Panc1 (cell line): ENCODE data around the gene DOP1A. TPM values are rescaled to one million over a fixed set of nuclear protein-coding genes. Genes with fewer than 3 reads are reported as not detected.

Experiments
- ATAC-seq: fragments of 200-7000 bp; cut with Tn5 transposase; 2 replicates; pipeline ENCODE4 v1.9.1; 2020; ENCODE audit warnings: mild to moderate bottlenecking, moderate library complexity
- BruUV-seq: library from RNA; stranded (reverse); fragments of 400-500 nt; replicated peaks from 2 replicates; lab custom pipeline; 2021; lab: Mats Ljungman, UMichigan
- CTCF ChIA-PET: fragments of 300-600 bp; sonication (Branson Sonifier 250); formaldehyde crosslinking; loops from one replicate; lab custom pipeline; 2022; ENCODE audit warnings: antibody characterized with exemption; lab: Charles Lee
- POLR2A ChIA-PET: fragments of 300-600 bp; sonication (Branson Sonifier 250); formaldehyde crosslinking; loops from one replicate; lab custom pipeline; 2022; ENCODE audit warnings: antibody characterized with exemption; lab: Charles Lee
- DNase-seq: peaks from one replicate; pipeline ENCODE4 v3.0.0-alpha.2; 2010; ENCODE audit warnings: low read depth, low spot score
- H3K27ac ChIP-seq: 2 replicates; pipeline ENCODE4 v1.5.1; 2011; ENCODE audit warnings: mild to moderate bottlenecking, low read length, inconsistent platforms
- H3K27me3 ChIP-seq: fragments of 200-500 bp; sonication (Bioruptor generic); 2 replicates; pipeline ENCODE4 v1.6.0; 2014; ENCODE audit warnings: low read length, inconsistent platforms; ENCODE audit not compliant: control insufficient read depth, insufficient read depth
- H3K36me3 ChIP-seq: fragments of 200-500 bp; sonication (Bioruptor generic); 2 replicates; pipeline ENCODE4 v1.5.1; 2014; ENCODE audit warnings: inconsistent platforms, mild to moderate bottlenecking, low read length, moderate library complexity; ENCODE audit not compliant: control insufficient read depth, insufficient read depth
- H3K4me1 ChIP-seq: 2 replicates; pipeline ENCODE4 v1.5.1; 2011; ENCODE audit warnings: inconsistent platforms, mild to moderate bottlenecking, low read length, moderate library complexity; ENCODE audit not compliant: control insufficient read depth, insufficient read depth
- H3K4me3 ChIP-seq, 2 experiments: 2 replicates each; pipeline ENCODE4 v1.5.1; 2011 to 2012; ENCODE audit warnings: low read depth in 2 of 2, low read length in 2 of 2, mild to moderate bottlenecking in 2 of 2, inconsistent platforms in 1 of 2, moderate library complexity in 1 of 2
- H3K9me3 ChIP-seq: fragments of 200-500 bp; sonication (Bioruptor generic); 2 replicates; pipeline ENCODE4 v1.5.1; 2014; ENCODE audit warnings: low read depth, mild to moderate bottlenecking, inconsistent platforms, low read length, moderate library complexity; ENCODE audit not compliant: control insufficient read depth, insufficient read depth
- CTCF ChIP-seq: fragments of 450-650 bp; IDR thresholded peaks from 2 replicates; pipeline ENCODE4 v1.5.1; 2017; ENCODE audit warnings: mild to moderate bottlenecking
- POLR2AphosphoS5 ChIP-seq: IDR thresholded peaks from 2 replicates; pipeline ENCODE4 v1.6.1; 2012; ENCODE audit warnings: mild to moderate bottlenecking, low read depth, low read length, moderate library complexity
- REST ChIP-seq, 2 experiments: IDR thresholded peaks; 2 replicates each; pipeline ENCODE4 v1.6.1; 2011 to 2012; ENCODE audit warnings: low read depth in 2 of 2, control low read depth in 1 of 2, low read length in 1 of 2, mild to moderate bottlenecking in 1 of 2, moderate library complexity in 1 of 2; ENCODE audit not compliant: insufficient read depth in 1 of 2
- SIN3A ChIP-seq: IDR thresholded peaks from 2 replicates; pipeline ENCODE4 v1.6.1; 2012; ENCODE audit warnings: low read depth, mild to moderate bottlenecking, low read length, moderate library complexity, borderline replicate concordance; ENCODE audit not compliant: insufficient read depth
- TCF7L2 ChIP-seq: IDR thresholded peaks from 2 replicates; pipeline ENCODE4 v1.6.1; 2011; ENCODE audit warnings: mild to moderate bottlenecking, low read depth, low read length, inconsistent platforms
- in situ Hi-C: cut with HindIII; loops from 2 replicates; pipeline ENCODE4 v1.10.0; 2016; ENCODE audit warnings: low sequenced_read_pairs, low pct_unique_long_range_greater_than_20kb
- intact Hi-C: fragments of 100-400 bp; cut with micrococcal nuclease; formaldehyde crosslinking; loops from one replicate; pipeline ENCODE4 v1.10.0; 2022; ENCODE audit not compliant: unreplicated experiment
- total RNA-seq: library from RNA; stranded (reverse); gene quantifications from one replicate; pipeline ENCODE4 v1.2.1, GENCODE V29; 2021; ENCODE audit not compliant: unreplicated experiment

Gene DOP1A
- total RNA-seq, 1 experiment from 2014 or later = 13.4 TPM

GRCh38 chr6:83132121-83132520, 64.7 kb downstream of the DOP1A start:
- Histone ChIP-seq H3K27ac (no peak overlapping the region), H3K36me3 (0 out of 2 replicates have a peak, but pooled peaks cover 8% of the 10 kb centered on the region), H3K27me3 (no peaks in the 10 kb centered on the region), H3K9me3 (no peaks in the 10 kb centered on the region), H3K4me3 (no peak overlapping the region), H3K4me1 (no peaks in the 10 kb centered on the region)
- in situ Hi-C loops = no loop called here
- DNase-seq (no peak), ATAC-seq (no peak)
- ChIA-PET POLR2A (no interaction called here), CTCF (no interaction called here)
- TF ChIP-seq TCF7L2 = no peak
- TF ChIP-seq SIN3A = no peak
- no peak for TF ChIP-seq POLR2AphosphoS5
- TF ChIP-seq REST (IDR thresholded peaks at IDR 0.05; ENCODE audit: insufficient read depth in 1 of 2, low read depth in 2 of 2, low read length in 1 of 2) = no peak
- TF ChIP-seq CTCF = no peak
- no TSS peak for BruUV-seq
- intact Hi-C loops = no loop called here

GRCh38 chr6:83138118-83138722, 70.7 kb downstream of the DOP1A start:
- no peak overlapping the region for H3K4me3 ChIP-seq
- DNase-seq (no peak), ATAC-seq (no peak)
- ChIA-PET POLR2A (no interaction called here), CTCF (no interaction called here)
- TF ChIP-seq REST (IDR thresholded peaks at IDR 0.05; ENCODE audit: insufficient read depth in 1 of 2, low read depth in 2 of 2, low read length in 1 of 2) = no peak
- TF ChIP-seq TCF7L2 = no peak
- no peak for TF ChIP-seq POLR2AphosphoS5
- TF ChIP-seq SIN3A = no peak
- no peak for TF ChIP-seq CTCF
- intact Hi-C loops (no loop called here), in situ Hi-C loops (no loop called here)
- no peaks in the 10 kb centered on the region for H3K9me3 ChIP-seq
- BruUV-seq = no TSS peak
- H3K36me3 ChIP-seq = 0 out of 2 replicates have a peak, but pooled peaks cover 2% of the 10 kb centered on the region
- no peak overlapping the region for H3K27ac ChIP-seq
- H3K27me3 ChIP-seq = no peaks in the 10 kb centered on the region
- no peaks in the 10 kb centered on the region for H3K4me1 ChIP-seq
